ENCODE measurements around the gene DCC. TPM values are rescaled to one million over a fixed set of nuclear protein-coding genes. Genes with fewer than 3 reads are reported as not detected.

The DCC gene
- total and polyA plus RNA-seq, 2 donors (not counting 1 experiment from before 2014, with no cell fraction given), result not detected

DNA sequence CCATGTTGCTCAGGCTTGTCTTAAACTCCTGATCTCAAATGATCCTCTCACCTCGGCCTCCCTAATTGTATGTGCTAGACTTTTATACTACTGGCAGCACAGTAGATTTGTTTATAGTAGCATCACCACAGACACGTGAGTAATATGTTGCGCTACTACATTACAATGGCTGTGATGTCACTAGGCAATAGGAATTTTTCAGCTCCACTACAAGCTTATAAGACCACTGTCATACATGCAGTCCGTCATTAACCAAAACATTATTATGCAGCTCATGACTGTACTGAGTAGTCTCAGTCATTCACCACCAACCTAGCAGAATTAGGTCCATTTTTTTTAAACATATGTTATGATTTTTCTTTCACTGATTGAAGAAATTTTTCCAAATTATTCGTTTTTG lies 398.9 kb downstream of the DCC start:
- ChIA-PET CTCF (no interaction called here), POLR2A (no interaction called here)
- Mint-ChIP-seq H3K4me1 (no peaks in the 10 kb centered on the region), H3K9me3 (ENCODE audit: insufficient read depth) (no peaks in the 10 kb centered on the region), H3K27me3 (no peaks in the 10 kb centered on the region), H3K27ac (no peak overlapping the region), H3K4me3 (no peak overlapping the region)
- 100% methylated on average over 1 of the region's 5 CpGs for WGBS (ENCODE audit: insufficient coverage)
- intact Hi-C loops (cut with micrococcal nuclease), result no loop called here
- Histone ChIP-seq H2AFZ (ENCODE audit: insufficient read depth, low read depth, low read length, poor library complexity, severe bottlenecking) (no peak overlapping the region), H3K27me3 (replicated peaks in 1 of 4; ENCODE audit: control extremely low read depth in 1 of 4, control insufficient read depth in 3 of 4, insufficient read depth in 4 of 4, low read length in 3 of 4) (no peaks in the 10 kb centered on the region), H3K9ac (ENCODE audit: low read length) (no peak overlapping the region), H3K4me2 (replicated peaks; ENCODE audit: low read depth, low read length, poor library complexity, severe bottlenecking) (no peak overlapping the region), H3K4me1 (ENCODE audit: control insufficient read depth in 2 of 2, insufficient read depth in 2 of 2, low read length in 2 of 2) (no peaks in the 10 kb centered on the region), H4K20me1 (ENCODE audit: control insufficient read depth, insufficient read depth, low read length, poor library complexity, severe bottlenecking) (no peaks in the 10 kb centered on the region), H3K9me3 (ENCODE audit: control extremely low read depth in 1 of 3, control insufficient read depth in 2 of 3, insufficient read depth in 1 of 3, low read length in 2 of 3) (peaks cover 0 to 1% (median 0%) of the 10 kb centered on the region in 3 donors), H3K36me3 (replicated peaks in 1 of 2; ENCODE audit: control extremely low read depth in 1 of 2, control insufficient read depth in 1 of 2, extremely low read depth in 1 of 2, insufficient read depth in 2 of 2, low read length in 1 of 2) (no peaks in the 10 kb centered on the region), H3K27ac (ENCODE audit: low read length in 2 of 2) (no peak overlapping the region), H3K4me3 (ENCODE audit: control extremely low read depth in 1 of 5, extremely low read depth in 1 of 5, insufficient read depth in 1 of 5, low read depth in 2 of 5, low read length in 4 of 5) (no peak overlapping the region), H3K79me2 (ENCODE audit: control insufficient read depth, insufficient read depth, low read length) (no peaks in the 10 kb centered on the region)
- DNase-seq (no peak), ATAC-seq (ENCODE audit: low read depth) (no peak)
- TF ChIP-seq, protein P1, sequence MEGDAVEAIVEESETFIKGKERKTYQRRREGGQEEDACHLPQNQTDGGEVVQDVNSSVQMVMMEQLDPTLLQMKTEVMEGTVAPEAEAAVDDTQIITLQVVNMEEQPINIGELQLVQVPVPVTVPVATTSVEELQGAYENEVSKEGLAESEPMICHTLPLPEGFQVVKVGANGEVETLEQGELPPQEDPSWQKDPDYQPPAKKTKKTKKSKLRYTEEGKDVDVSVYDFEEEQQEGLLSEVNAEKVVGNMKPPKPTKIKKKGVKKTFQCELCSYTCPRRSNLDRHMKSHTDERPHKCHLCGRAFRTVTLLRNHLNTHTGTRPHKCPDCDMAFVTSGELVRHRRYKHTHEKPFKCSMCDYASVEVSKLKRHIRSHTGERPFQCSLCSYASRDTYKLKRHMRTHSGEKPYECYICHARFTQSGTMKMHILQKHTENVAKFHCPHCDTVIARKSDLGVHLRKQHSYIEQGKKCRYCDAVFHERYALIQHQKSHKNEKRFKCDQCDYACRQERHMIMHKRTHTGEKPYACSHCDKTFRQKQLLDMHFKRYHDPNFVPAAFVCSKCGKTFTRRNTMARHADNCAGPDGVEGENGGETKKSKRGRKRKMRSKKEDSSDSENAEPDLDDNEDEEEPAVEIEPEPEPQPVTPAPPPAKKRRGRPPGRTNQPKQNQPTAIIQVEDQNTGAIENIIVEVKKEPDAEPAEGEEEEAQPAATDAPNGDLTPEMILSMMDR (IDR thresholded peaks at IDR 0.05), result no peak
- TF ChIP-seq EZH2 (IDR thresholded peaks at IDR 0.05; ENCODE audit: borderline replicate concordance, insufficient read depth, low read depth, low read length, poor library complexity, severe bottlenecking), result no peak

DNA sequence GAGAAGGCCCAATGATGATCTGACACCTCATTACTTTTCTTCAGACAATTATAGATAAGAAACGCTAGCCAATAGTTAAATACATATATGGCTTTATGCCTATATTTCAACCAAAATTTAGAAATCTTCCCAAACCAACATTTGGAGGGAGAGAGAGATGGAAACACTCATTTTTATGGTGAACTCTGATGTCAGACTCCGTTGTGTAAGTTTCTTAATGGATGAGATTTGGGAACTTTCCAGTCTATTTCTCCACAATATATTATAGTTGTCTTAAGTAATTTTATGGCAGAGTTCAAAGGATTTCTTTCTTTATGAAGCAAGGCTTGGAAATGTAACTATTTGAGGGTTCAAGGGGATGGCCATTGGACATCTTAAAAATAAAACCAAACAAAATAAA lies 407.0 kb downstream of the DCC start:
- Histone ChIP-seq H2AFZ (ENCODE audit: insufficient read depth, low read depth, low read length, poor library complexity, severe bottlenecking) (no peak overlapping the region), H3K9ac (ENCODE audit: low read length) (no peak overlapping the region), H3K79me2 (ENCODE audit: control insufficient read depth, insufficient read depth, low read length) (no peaks in the 10 kb centered on the region), H3K36me3 (replicated peaks in 1 of 2; ENCODE audit: control extremely low read depth in 1 of 2, control insufficient read depth in 1 of 2, extremely low read depth in 1 of 2, insufficient read depth in 2 of 2, low read length in 1 of 2) (no peaks in the 10 kb centered on the region), H3K9me3 (ENCODE audit: control extremely low read depth in 1 of 3, control insufficient read depth in 2 of 3, insufficient read depth in 1 of 3, low read length in 2 of 3) (peaks cover 0 to 10% (median 0%) of the 10 kb centered on the region in 3 donors), H3K4me2 (replicated peaks; ENCODE audit: low read depth, low read length, poor library complexity, severe bottlenecking) (no peak overlapping the region), H3K4me3 (ENCODE audit: control extremely low read depth in 1 of 5, extremely low read depth in 1 of 5, insufficient read depth in 1 of 5, low read depth in 2 of 5, low read length in 4 of 5) (no peak overlapping the region), H3K4me1 (ENCODE audit: control insufficient read depth in 2 of 2, insufficient read depth in 2 of 2, low read length in 2 of 2) (no peaks in the 10 kb centered on the region), H3K27me3 (replicated peaks in 1 of 4; ENCODE audit: control extremely low read depth in 1 of 4, control insufficient read depth in 3 of 4, insufficient read depth in 4 of 4, low read length in 3 of 4) (no peaks in the 10 kb centered on the region), H3K27ac (ENCODE audit: low read length in 2 of 2) (no peak overlapping the region), H4K20me1 (ENCODE audit: control insufficient read depth, insufficient read depth, low read length, poor library complexity, severe bottlenecking) (no peaks in the 10 kb centered on the region)
- ChIA-PET CTCF (no interaction called here), POLR2A (no interaction called here)
- Mint-ChIP-seq H3K27me3 (no peaks in the 10 kb centered on the region), H3K9me3 (ENCODE audit: insufficient read depth) (no peaks in the 10 kb centered on the region), H3K4me3 (no peak overlapping the region), H3K4me1 (no peaks in the 10 kb centered on the region), H3K27ac (no peak overlapping the region)
- DNase-seq (no peak), ATAC-seq (ENCODE audit: low read depth) (no peak)
- TF ChIP-seq EZH2 (IDR thresholded peaks at IDR 0.05; ENCODE audit: borderline replicate concordance, insufficient read depth, low read depth, low read length, poor library complexity, severe bottlenecking), result no peak
- TF ChIP-seq, protein P1 (IDR thresholded peaks at IDR 0.05), result no peak
- intact Hi-C loops (cut with micrococcal nuclease), result no loop called here
- WGBS (ENCODE audit: insufficient coverage), result no CpG with 5 or more reads among the region's 2 CpGs

Data from B cell (primary cell).